HEK293 (cell line): ENCODE results near the gene CPTP.

Experiments used
- CTCF ChIA-PET: fragments of 350-600 bp; formaldehyde crosslinking; extraction: SDS; loops from one replicate; lab custom pipeline; 2021; ENCODE audit warnings: antibody characterized with exemption; lab: Yijun Ruan, JAX
- POLR2A ChIA-PET: fragments of 300-600 bp; formaldehyde crosslinking; extraction: SDS; loops from one replicate; lab custom pipeline; 2020; ENCODE audit warnings: antibody characterized with exemption, inconsistent platforms; lab: Yijun Ruan, JAX
- H3K27ac ChIP-seq: fragments of 200-500 bp; sonication (Bioruptor generic); 2 replicates; pipeline ENCODE4 v1.5.1; 2014; ENCODE audit warnings: low read depth, low read length, control low read depth, inconsistent platforms; ENCODE audit errors: extremely low read depth
- H3K36me3 ChIP-seq, 2 experiments: fragments of 200-500 bp in 1 of 2; sonication (Bioruptor generic) in 1 of 2; 1 replicate in 1 of 2; 2 replicates in 1 of 2; pipeline ENCODE4 v1.5.1; 2014 to 2017; ENCODE audit warnings: inconsistent platforms in 2 of 2, low read length in 2 of 2; ENCODE audit not compliant: control insufficient read depth in 2 of 2, insufficient read depth in 1 of 2
- H3K4me1 ChIP-seq: fragments of 200-500 bp; sonication (Bioruptor generic); 2 replicates; pipeline ENCODE4 v1.5.1; 2014; ENCODE audit warnings: mild to moderate bottlenecking, low read length, inconsistent platforms; ENCODE audit not compliant: control insufficient read depth, insufficient read depth
- H3K4me3 ChIP-seq: 2 replicates; pipeline ENCODE4 v1.5.1; 2011; ENCODE audit warnings: low read depth, mild to moderate bottlenecking, control low read depth, low read length, moderate library complexity
- H3K9me3 ChIP-seq: fragments of 200-500 bp; sonication (Bioruptor generic); 2 replicates; pipeline ENCODE4 v1.5.1; 2014; ENCODE audit warnings: low read depth, low read length, inconsistent platforms; ENCODE audit not compliant: control insufficient read depth, insufficient read depth
- GFI1B ChIP-seq: fragments of 450-650 bp; formaldehyde crosslinking; IDR thresholded peaks from 2 replicates; pipeline ENCODE4 v1.5.1; 2016; ENCODE audit warnings: missing biosample characterization, missing genetic modification characterization
- KLF1 ChIP-seq: fragments of 450-650 bp; formaldehyde crosslinking; IDR thresholded peaks from 2 replicates; pipeline ENCODE4 v1.5.1; 2016; ENCODE audit warnings: missing biosample characterization, missing genetic modification characterization
- KLF9 ChIP-seq: fragments of 450-650 bp; formaldehyde crosslinking; IDR thresholded peaks from 2 replicates; pipeline ENCODE4 v1.5.1; 2016; ENCODE audit warnings: missing biosample characterization, missing genetic modification characterization, low read depth
- SP2 ChIP-seq: fragments of 450-650 bp; formaldehyde crosslinking; IDR thresholded peaks from 2 replicates; pipeline ENCODE4 v1.5.1; 2016; ENCODE audit warnings: missing biosample characterization, missing genetic modification characterization
- ZBTB17 ChIP-seq: fragments of 450-650 bp; formaldehyde crosslinking; IDR thresholded peaks from 2 replicates; pipeline ENCODE4 v1.5.1; 2016; ENCODE audit warnings: missing biosample characterization, missing genetic modification characterization
- ZBTB6 ChIP-seq: fragments of 450-650 bp; formaldehyde crosslinking; IDR thresholded peaks from 2 replicates; pipeline ENCODE4 v1.5.1; 2017; ENCODE audit warnings: missing biosample characterization, missing genetic modification characterization
- ZBTB7A ChIP-seq: fragments of 450-650 bp; formaldehyde crosslinking; IDR thresholded peaks from 2 replicates; pipeline ENCODE4 v1.5.1; 2016; ENCODE audit warnings: low read depth, missing biosample characterization, missing genetic modification characterization
- ZBTB8A ChIP-seq: fragments of 450-650 bp; formaldehyde crosslinking; IDR thresholded peaks from 2 replicates; pipeline ENCODE4 v1.5.1; 2016; ENCODE audit warnings: missing biosample characterization, missing genetic modification characterization
- ZEB2 ChIP-seq: fragments of 450-650 bp; formaldehyde crosslinking; IDR thresholded peaks from 2 replicates; pipeline ENCODE4 v1.5.1; 2016; ENCODE audit warnings: missing biosample characterization, missing genetic modification characterization
- ZFHX2 ChIP-seq: fragments of 450-650 bp; formaldehyde crosslinking; conservative IDR thresholded peaks from 2 replicates; pipeline ENCODE4 v1.5.1; 2016; ENCODE audit warnings: missing biosample characterization, missing genetic modification characterization
- ZFP69B ChIP-seq: fragments of 450-650 bp; formaldehyde crosslinking; IDR thresholded peaks from 2 replicates; pipeline ENCODE4 v1.5.1; 2016; ENCODE audit warnings: missing biosample characterization, missing genetic modification characterization
- ZNF169 ChIP-seq: fragments of 450-650 bp; formaldehyde crosslinking; IDR thresholded peaks from 2 replicates; pipeline ENCODE4 v1.5.1; 2016; ENCODE audit warnings: missing biosample characterization, missing genetic modification characterization
- ZNF223 ChIP-seq: fragments of 450-650 bp; formaldehyde crosslinking; IDR thresholded peaks from 2 replicates; pipeline ENCODE4 v1.5.1; 2016; ENCODE audit warnings: missing biosample characterization, missing genetic modification characterization
- ZNF302 ChIP-seq: fragments of 450-650 bp; formaldehyde crosslinking; IDR thresholded peaks from 2 replicates; pipeline ENCODE4 v1.5.1; 2016; ENCODE audit warnings: missing biosample characterization, missing genetic modification characterization, low read depth
- ZNF335 ChIP-seq: fragments of 450-650 bp; formaldehyde crosslinking; conservative IDR thresholded peaks from 2 replicates; pipeline ENCODE4 v1.5.1; 2016; ENCODE audit warnings: missing biosample characterization, missing genetic modification characterization
- ZNF341 ChIP-seq: fragments of 450-650 bp; formaldehyde crosslinking; IDR thresholded peaks from 2 replicates; pipeline ENCODE4; 2016; ENCODE audit warnings: low read depth, missing biosample characterization, missing genetic modification characterization
- ZNF416 ChIP-seq: fragments of 450-650 bp; formaldehyde crosslinking; IDR thresholded peaks from 2 replicates; pipeline ENCODE4 v1.5.1; 2016; ENCODE audit warnings: missing biosample characterization, missing genetic modification characterization
- ZNF558 ChIP-seq: fragments of 450-650 bp; formaldehyde crosslinking; IDR thresholded peaks from 2 replicates; pipeline ENCODE4 v1.5.1; 2016; ENCODE audit warnings: missing biosample characterization, missing genetic modification characterization
- ZNF561 ChIP-seq: fragments of 450-650 bp; IDR thresholded peaks from 2 replicates; pipeline ENCODE4 v1.5.1; 2018; ENCODE audit warnings: missing biosample characterization, missing genetic modification characterization, borderline replicate concordance
- ZNF623 ChIP-seq: fragments of 450-650 bp; formaldehyde crosslinking; IDR thresholded peaks from 2 replicates; pipeline ENCODE4 v1.5.1; 2016; ENCODE audit warnings: missing biosample characterization, missing genetic modification characterization
- ZNF660 ChIP-seq: fragments of 450-650 bp; IDR thresholded peaks from 2 replicates; pipeline ENCODE4 v1.5.1; 2018; ENCODE audit warnings: missing biosample characterization, mild to moderate bottlenecking, missing genetic modification characterization
- ZNF768 ChIP-seq: fragments of 450-650 bp; formaldehyde crosslinking; IDR thresholded peaks from 2 replicates; pipeline ENCODE4 v1.5.1; 2018; ENCODE audit warnings: missing biosample characterization, mild to moderate bottlenecking, missing genetic modification characterization
- ZXDB ChIP-seq: fragments of 450-650 bp; formaldehyde crosslinking; IDR thresholded peaks from 2 replicates; pipeline ENCODE4 v1.5.1; 2016; ENCODE audit warnings: missing biosample characterization, missing genetic modification characterization
- TF ChIP-seq, protein P1 (sequence below): fragments of 450-650 bp; formaldehyde crosslinking; IDR thresholded peaks from 2 replicates; pipeline ENCODE4 v1.5.1; 2016; ENCODE audit warnings: missing biosample characterization, missing genetic modification characterization
- TF ChIP-seq, protein P2 (sequence below): fragments of 450-650 bp; formaldehyde crosslinking; optimal IDR thresholded peaks from 2 replicates; pipeline ENCODE3; 2016; ENCODE audit warnings: missing biosample characterization, mild to moderate bottlenecking, missing genetic modification characterization
- TF ChIP-seq, protein P3 (sequence below): fragments of 450-650 bp; formaldehyde crosslinking; conservative IDR thresholded peaks from 2 replicates; pipeline ENCODE4 v1.5.1; 2016; ENCODE audit warnings: low read depth, missing biosample characterization, missing genetic modification characterization

The CPTP gene

DNA sequence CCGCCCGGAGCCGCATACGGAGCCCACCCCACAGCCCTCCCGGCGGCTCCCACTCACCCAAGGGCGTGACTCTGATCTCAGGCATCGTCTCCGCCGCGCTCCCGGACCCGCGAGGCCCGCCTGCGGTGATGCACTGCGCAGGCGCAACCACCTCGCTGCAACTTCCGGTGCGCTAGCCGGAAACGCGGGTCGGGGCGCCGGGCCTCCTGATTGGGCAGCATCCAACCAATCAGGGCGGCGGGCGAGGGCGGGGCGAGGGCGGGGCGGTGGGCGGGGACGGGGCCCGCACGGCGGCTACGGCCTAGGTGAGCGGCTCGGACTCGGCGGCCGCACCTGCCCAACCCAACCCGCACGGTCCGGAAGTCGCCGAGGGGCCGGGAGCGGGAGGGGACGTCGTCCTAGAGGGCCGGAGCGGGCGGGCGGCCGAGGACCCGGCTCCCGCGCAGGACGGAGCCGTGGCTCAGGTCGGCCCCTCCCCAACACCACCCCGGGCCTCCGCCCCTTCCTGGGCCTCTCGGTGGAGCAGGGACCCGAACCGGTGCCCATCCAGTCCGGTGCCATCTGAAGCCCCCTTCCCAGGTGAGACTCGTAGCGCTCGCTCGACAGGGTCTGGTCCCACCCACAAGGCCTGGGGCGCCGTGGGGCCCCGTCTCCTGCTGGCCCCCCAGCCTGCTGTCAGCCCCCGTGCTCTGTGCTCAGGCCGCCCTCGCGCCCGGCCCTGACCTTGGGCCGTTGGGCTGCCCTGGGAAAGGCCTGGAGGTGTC lies at the start of gene CPTP, which contains the start of gene INTS11 (continued):
- TF ChIP-seq ZBTB17 = no peak
- TF ChIP-seq KLF1 = peak; percentile 54
- peak; percentile 86 for TF ChIP-seq KLF9
- TF ChIP-seq ZEB2 (tag by site-specific recombination) = no peak
- TF ChIP-seq ZNF169 = 0 out of 2 replicates have a peak, but pooled peaks have one; percentile 25
- peak; percentile 65; the same call in 1 of the 2 replicates for TF ChIP-seq ZBTB7A
- TF ChIP-seq ZNF660 = 0 out of 2 replicates have a peak, but pooled peaks have one; percentile 11
- TF ChIP-seq ZFP69B = 0 out of 2 replicates have a peak, but pooled peaks have one; percentile 13
- TF ChIP-seq, protein P1, sequence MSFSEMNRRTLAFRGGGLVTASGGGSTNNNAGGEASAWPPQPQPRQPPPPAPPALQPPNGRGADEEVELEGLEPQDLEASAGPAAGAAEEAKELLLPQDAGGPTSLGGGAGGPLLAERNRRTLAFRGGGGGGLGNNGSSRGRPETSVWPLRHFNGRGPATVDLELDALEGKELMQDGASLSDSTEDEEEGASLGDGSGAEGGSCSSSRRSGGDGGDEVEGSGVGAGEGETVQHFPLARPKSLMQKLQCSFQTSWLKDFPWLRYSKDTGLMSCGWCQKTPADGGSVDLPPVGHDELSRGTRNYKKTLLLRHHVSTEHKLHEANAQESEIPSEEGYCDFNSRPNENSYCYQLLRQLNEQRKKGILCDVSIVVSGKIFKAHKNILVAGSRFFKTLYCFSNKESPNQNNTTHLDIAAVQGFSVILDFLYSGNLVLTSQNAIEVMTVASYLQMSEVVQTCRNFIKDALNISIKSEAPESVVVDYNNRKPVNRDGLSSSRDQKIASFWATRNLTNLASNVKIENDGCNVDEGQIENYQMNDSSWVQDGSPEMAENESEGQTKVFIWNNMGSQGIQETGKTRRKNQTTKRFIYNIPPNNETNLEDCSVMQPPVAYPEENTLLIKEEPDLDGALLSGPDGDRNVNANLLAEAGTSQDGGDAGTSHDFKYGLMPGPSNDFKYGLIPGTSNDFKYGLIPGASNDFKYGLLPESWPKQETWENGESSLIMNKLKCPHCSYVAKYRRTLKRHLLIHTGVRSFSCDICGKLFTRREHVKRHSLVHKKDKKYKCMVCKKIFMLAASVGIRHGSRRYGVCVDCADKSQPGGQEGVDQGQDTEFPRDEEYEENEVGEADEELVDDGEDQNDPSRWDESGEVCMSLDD (tag by site-specific recombination) = peak; percentile 60; the same call in 1 of the 2 replicates
- peak; percentile 97 for TF ChIP-seq ZNF223 (tag by site-specific recombination)
- TF ChIP-seq ZNF768 (tag by site-specific recombination) = no peak
- no peak for TF ChIP-seq ZNF623 (tag by site-specific recombination)
- TF ChIP-seq ZNF335 = peak; percentile 93
- no peak for TF ChIP-seq ZNF302 (tag by site-specific recombination)
- peak; percentile 52 for TF ChIP-seq ZBTB6 (tag by site-specific recombination)
- peak; percentile 87 for TF ChIP-seq SP2
- TF ChIP-seq ZXDB = peak; percentile 9
- TF ChIP-seq ZFHX2 (tag by site-specific recombination) = 0 out of 2 replicates have a peak, but pooled peaks have one; percentile 40
- TF ChIP-seq ZNF341 = no peak
- peak; percentile 16; the same call in 1 of the 2 replicates for TF ChIP-seq ZNF561
- TF ChIP-seq, protein P2, sequence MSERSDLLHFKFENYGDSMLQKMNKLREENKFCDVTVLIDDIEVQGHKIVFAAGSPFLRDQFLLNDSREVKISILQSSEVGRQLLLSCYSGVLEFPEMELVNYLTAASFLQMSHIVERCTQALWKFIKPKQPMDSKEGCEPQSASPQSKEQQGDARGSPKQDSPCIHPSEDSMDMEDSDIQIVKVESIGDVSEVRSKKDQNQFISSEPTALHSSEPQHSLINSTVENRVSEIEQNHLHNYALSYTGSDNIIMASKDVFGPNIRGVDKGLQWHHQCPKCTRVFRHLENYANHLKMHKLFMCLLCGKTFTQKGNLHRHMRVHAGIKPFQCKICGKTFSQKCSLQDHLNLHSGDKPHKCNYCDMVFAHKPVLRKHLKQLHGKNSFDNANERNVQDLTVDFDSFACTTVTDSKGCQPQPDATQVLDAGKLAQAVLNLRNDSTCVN (tag by site-specific recombination) = peak; percentile 40
- TF ChIP-seq, all 188 proteins: peak for 34

DNA sequence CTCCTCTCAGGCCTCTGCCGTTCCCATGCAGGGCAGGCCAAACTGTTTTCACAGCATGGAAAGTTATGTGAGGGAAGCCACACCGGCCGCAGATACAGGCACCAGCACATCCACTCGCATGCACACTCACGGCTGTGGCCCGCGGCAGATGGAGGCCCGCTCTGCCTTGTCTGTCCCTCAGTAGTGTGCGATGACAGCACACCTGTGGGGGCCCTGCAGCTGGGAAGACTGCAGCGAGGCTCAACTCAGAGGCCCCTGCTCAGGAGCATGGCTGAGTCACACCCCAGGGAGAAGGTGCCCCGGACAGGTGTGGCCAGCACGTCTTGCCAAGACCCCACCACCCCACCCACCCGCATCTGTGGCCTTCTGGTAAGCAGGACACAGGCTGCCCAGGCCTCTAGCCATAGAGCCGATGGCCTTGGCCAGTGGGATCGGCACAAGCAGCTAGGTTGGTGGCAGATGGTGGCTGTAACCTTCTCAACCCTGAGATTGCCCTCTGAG lies 49.6 kb upstream of the CPTP start:
- Histone ChIP-seq H3K4me3 (no peak overlapping the region), H3K36me3 (peaks cover 4 to 28% of the 10 kb centered on the region in 2 experiments; a peak in 2 of 3 replicates), H3K4me1 (0 out of 2 replicates have a peak, but pooled peaks cover 4% of the 10 kb centered on the region), H3K27ac (no peak overlapping the region)
- POLR2A ChIA-PET = no interaction called here
- no peak for TF ChIP-seq ZBTB8A
- TF ChIP-seq, protein P3, sequence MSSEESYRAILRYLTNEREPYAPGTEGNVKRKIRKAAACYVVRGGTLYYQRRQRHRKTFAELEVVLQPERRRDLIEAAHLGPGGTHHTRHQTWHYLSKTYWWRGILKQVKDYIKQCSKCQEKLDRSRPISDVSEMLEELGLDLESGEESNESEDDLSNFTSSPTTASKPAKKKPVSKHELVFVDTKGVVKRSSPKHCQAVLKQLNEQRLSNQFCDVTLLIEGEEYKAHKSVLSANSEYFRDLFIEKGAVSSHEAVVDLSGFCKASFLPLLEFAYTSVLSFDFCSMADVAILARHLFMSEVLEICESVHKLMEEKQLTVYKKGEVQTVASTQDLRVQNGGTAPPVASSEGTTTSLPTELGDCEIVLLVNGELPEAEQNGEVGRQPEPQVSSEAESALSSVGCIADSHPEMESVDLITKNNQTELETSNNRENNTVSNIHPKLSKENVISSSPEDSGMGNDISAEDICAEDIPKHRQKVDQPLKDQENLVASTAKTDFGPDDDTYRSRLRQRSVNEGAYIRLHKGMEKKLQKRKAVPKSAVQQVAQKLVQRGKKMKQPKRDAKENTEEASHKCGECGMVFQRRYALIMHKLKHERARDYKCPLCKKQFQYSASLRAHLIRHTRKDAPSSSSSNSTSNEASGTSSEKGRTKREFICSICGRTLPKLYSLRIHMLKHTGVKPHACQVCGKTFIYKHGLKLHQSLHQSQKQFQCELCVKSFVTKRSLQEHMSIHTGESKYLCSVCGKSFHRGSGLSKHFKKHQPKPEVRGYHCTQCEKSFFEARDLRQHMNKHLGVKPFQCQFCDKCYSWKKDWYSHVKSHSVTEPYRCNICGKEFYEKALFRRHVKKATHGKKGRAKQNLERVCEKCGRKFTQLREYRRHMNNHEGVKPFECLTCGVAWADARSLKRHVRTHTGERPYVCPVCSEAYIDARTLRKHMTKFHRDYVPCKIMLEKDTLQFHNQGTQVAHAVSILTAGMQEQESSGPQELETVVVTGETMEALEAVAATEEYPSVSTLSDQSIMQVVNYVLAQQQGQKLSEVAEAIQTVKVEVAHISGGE = no peak
- TF ChIP-seq ZNF416 = no peak
- TF ChIP-seq ZNF558 (tag by site-specific recombination) = no peak
- TF ChIP-seq GFI1B (tag by site-specific recombination) = no peak
- no peak for TF ChIP-seq ZNF169
- TF ChIP-seq, all 188 proteins: peak for 0
- H3K9me3 ChIP-seq = no peaks in the 10 kb centered on the region
- CTCF ChIA-PET = interaction anchor here (0.6 to 0.8 kb wide), 2 partner anchors 8 to 11 kb away, joined by 3 read pairs; no protein-coding TSS in a partner anchor
